Measurements from ENCODE around the gene CFAP119.

Gene CFAP119

GRCh38 chr16:30782486-30783279 lies 20.8 kb upstream of the CFAP119 start:
- DNase-seq (ENCODE audit: low read depth) = no peak

- DNase-seq (ENCODE audit: low read depth) = no peak
Observed at GRCh38 chr16:30780549-30780948, 18.7 kb upstream of the CFAP119 start.

- no peak for DNase-seq (ENCODE audit: low read depth)
Observed at GRCh38 chr16:30780021-30780420, 18.2 kb upstream of the CFAP119 start.

GRCh38 chr16:30779596-30779995 lies 17.7 kb upstream of the CFAP119 start:
- no peak for DNase-seq (ENCODE audit: low read depth)

GRCh38 chr16:30778549-30779244 lies 16.8 kb upstream of the CFAP119 start:
- no peak for DNase-seq (ENCODE audit: low read depth)

- DNase-seq (ENCODE audit: low read depth) = no peak
Observed at GRCh38 chr16:30777591-30778297, 15.9 kb upstream of the CFAP119 start.

GRCh38 chr16:30775392-30776188 lies 13.7 kb upstream of the CFAP119 start:
- peak; percentile 59 for DNase-seq (ENCODE audit: low read depth)

- DNase-seq (ENCODE audit: low read depth) = no peak
Observed at GRCh38 chr16:30775131-30775391, 13.2 kb upstream of the CFAP119 start.

GRCh38 chr16:30774367-30775130 lies 12.7 kb upstream of the CFAP119 start:
- DNase-seq (ENCODE audit: low read depth) = no peak

- no peak for DNase-seq (ENCODE audit: low read depth)
Observed at GRCh38 chr16:30773826-30774225, 12.0 kb upstream of the CFAP119 start.

GRCh38 chr16:30771726-30772125 lies 9.9 kb upstream of the CFAP119 start:
- no peak for DNase-seq (ENCODE audit: low read depth)

- no peak for DNase-seq (ENCODE audit: low read depth)
Observed at GRCh38 chr16:30769379-30770089, 7.7 kb upstream of the CFAP119 start.

GRCh38 chr16:30768583-30769181 lies 6.8 kb upstream of the CFAP119 start:
- DNase-seq (ENCODE audit: low read depth) = no peak

- no peak for DNase-seq (ENCODE audit: low read depth)
Observed at GRCh38 chr16:30767767-30768465, 6.1 kb upstream of the CFAP119 start.

GRCh38 chr16:30766933-30767284 lies 5.0 kb upstream of the CFAP119 start:
- no peak for DNase-seq (ENCODE audit: low read depth)

GRCh38 chr16:30766206-30766932 lies 4.5 kb upstream of the CFAP119 start:
- DNase-seq (ENCODE audit: low read depth) = no peak

GRCh38 chr16:30764816-30765465 lies 3.1 kb upstream of the CFAP119 start:
- no peak for DNase-seq (ENCODE audit: low read depth)

- no peak for DNase-seq (ENCODE audit: low read depth)
Observed at GRCh38 chr16:30764086-30764485, 2.2 kb upstream of the CFAP119 start.

Measured in activated T-cell treated with anti-CD3 and anti-CD28 coated beads for 48 hours (primary cell).